Ramos (cell line): Measurements from ENCODE around the gene DNAJC11.
"Not testable (repeated sequence)": the region's sequence is repeated elsewhere in the genome, so short reads cannot be mapped to it uniquely, and the experiment has no call there.

Source experiments
- in situ Hi-C: fragments of 300-500 bp; cut with MboI; formaldehyde crosslinking; loops from one replicate; pipeline ENCODE4 v1.14.3; 2022; ENCODE audit warnings: low sequenced_read_pairs; ENCODE audit not compliant: unreplicated experiment

Gene DNAJC11

GRCh38 chr1:6603915-6604558, 97.6 kb downstream of the DNAJC11 start:
- in situ Hi-C loops = no loop called here

GRCh38 chr1:6603238-6603914, 98.2 kb downstream of the DNAJC11 start:
- in situ Hi-C loops = no loop called here

GRCh38 chr1:6602669-6603237, 98.9 kb downstream of the DNAJC11 start, which contains the start of gene KLHL21:
Gene KLHL21, minus strand, starts transcription at chr1:6602869. Its CDS starts 52 bp downstream, at chr1:6602817.
- in situ Hi-C loops = no loop called here

- in situ Hi-C loops = no loop called here
Measured at GRCh38 chr1:6601923-6602668, 99.5 kb downstream of the DNAJC11 start.

- in situ Hi-C loops = no loop called here
Measured at GRCh38 chr1:6601049-6601922, 100.3 kb downstream of the DNAJC11 start.

GRCh38 chr1:6600410-6601048, 101.1 kb downstream of the DNAJC11 start:
- in situ Hi-C loops = no loop called here

GRCh38 chr1:6599991-6600390, 101.6 kb downstream of the DNAJC11 start:
- in situ Hi-C loops = not testable (repeated sequence)

GRCh38 chr1:6599141-6599975, 102.3 kb downstream of the DNAJC11 start:
- in situ Hi-C loops = no loop called here

GRCh38 chr1:6597777-6598131, 103.9 kb downstream of the DNAJC11 start:
- in situ Hi-C loops = no loop called here

GRCh38 chr1:6596886-6597776, 104.5 kb downstream of the DNAJC11 start:
- in situ Hi-C loops = no loop called here

- in situ Hi-C loops = no loop called here
Measured at GRCh38 chr1:6596351-6596750, 105.3 kb downstream of the DNAJC11 start.

- in situ Hi-C loops = no loop called here
Measured at GRCh38 chr1:6594977-6595740, 106.5 kb downstream of the DNAJC11 start.

GRCh38 chr1:6593810-6594209, 107.8 kb downstream of the DNAJC11 start:
- in situ Hi-C loops = no loop called here

GRCh38 chr1:6592865-6593593, 108.6 kb downstream of the DNAJC11 start:
- in situ Hi-C loops = no loop called here

GRCh38 chr1:6592441-6592840, 109.2 kb downstream of the DNAJC11 start:
- in situ Hi-C loops = no loop called here

GRCh38 chr1:6591644-6592043, 110.0 kb downstream of the DNAJC11 start:
- in situ Hi-C loops = no loop called here
